Adipocyte (in vitro differentiated cells): Measurements from ENCODE around the gene CACTIN.
"Not testable (repeated sequence)": the region's sequence is repeated elsewhere in the genome, so short reads cannot be mapped to it uniquely, and the experiment has no call there.

ENCODE experiments used
- DNase-seq: peaks from one replicate; pipeline ENCODE4 v3.0.0-alpha.2; 2015; ENCODE audit warnings: low read depth
- H3K27me3 ChIP-seq: replicated peaks from 2 replicates; pipeline ENCODE4 v1.7.0; 2013; ENCODE audit warnings: mild to moderate bottlenecking, low read length, moderate library complexity; ENCODE audit not compliant: control insufficient read depth, insufficient read depth
- H3K36me3 ChIP-seq: 2 replicates; pipeline ENCODE4 v1.7.0; 2013; ENCODE audit warnings: low read length, mild to moderate bottlenecking, moderate library complexity; ENCODE audit not compliant: control insufficient read depth, insufficient read depth, severe bottlenecking
- H3K4me1 ChIP-seq: 2 replicates; pipeline ENCODE4 v1.7.0; 2013; ENCODE audit warnings: mild to moderate bottlenecking, low read length, moderate library complexity; ENCODE audit not compliant: control insufficient read depth, insufficient read depth
- H3K4me3 ChIP-seq: 2 replicates; pipeline ENCODE4 v1.7.0; 2013; ENCODE audit warnings: mild to moderate bottlenecking, low read length, moderate library complexity
- H3K9ac ChIP-seq: 2 replicates; pipeline ENCODE4 v1.7.0; 2013; ENCODE audit warnings: mild to moderate bottlenecking, low read length, moderate library complexity
- H3K9me3 ChIP-seq: 2 replicates; pipeline ENCODE4 v1.7.0; 2013; ENCODE audit warnings: mild to moderate bottlenecking, low read length, moderate library complexity; ENCODE audit not compliant: control insufficient read depth

Gene CACTIN

GRCh38 chr19:3586707-3587346 lies 39.8 kb downstream of the CACTIN start:
- H3K36me3 ChIP-seq, result no peaks in the 10 kb centered on the region
- H3K4me3 ChIP-seq, result no peak overlapping the region
- H3K9ac ChIP-seq, result no peak overlapping the region
- peaks cover 9% of the 10 kb centered on the region for H3K27me3 ChIP-seq
- H3K4me1 ChIP-seq, result no peaks in the 10 kb centered on the region
- no peak for DNase-seq
- no peaks in the 10 kb centered on the region for H3K9me3 ChIP-seq

- H3K4me3 ChIP-seq, result no peak overlapping the region
- H3K4me1 ChIP-seq, result no peaks in the 10 kb centered on the region
- H3K36me3 ChIP-seq, result no peaks in the 10 kb centered on the region
- H3K9ac ChIP-seq, result no peak overlapping the region
- no peaks in the 10 kb centered on the region for H3K9me3 ChIP-seq
- H3K27me3 ChIP-seq, result peaks cover 9% of the 10 kb centered on the region
- DNase-seq, result peak; percentile 39
Measured at GRCh38 chr19:3586127-3586626, 40.4 kb downstream of the CACTIN start.

- H3K27me3 ChIP-seq, result peaks cover 9% of the 10 kb centered on the region
- H3K4me1 ChIP-seq, result peaks cover 3% of the 10 kb centered on the region
- no peak within 1 kb of the TSS for H3K9ac ChIP-seq
- H3K9me3 ChIP-seq, result no peaks in the 10 kb centered on the region
- peak within 1 kb of the TSS; percentile 50 for H3K4me3 ChIP-seq
- DNase-seq, result peak; percentile 13
- H3K36me3 ChIP-seq, result no peaks in the 10 kb centered on the region
Measured at GRCh38 chr19:3585301-3586126, 41.1 kb downstream of the CACTIN start, which contains the start of gene GIPC3. Gene GIPC3 (plus strand): TSS chr19:3585478. CDS start chr19:3585598, 120 bp downstream.

GRCh38 chr19:3584036-3584802 lies 42.4 kb downstream of the CACTIN start:
- not testable (repeated sequence) for DNase-seq, H3K27me3 ChIP-seq, H3K4me3 ChIP-seq, H3K9ac ChIP-seq, H3K9me3 ChIP-seq, H3K36me3 ChIP-seq
- H3K4me1 ChIP-seq, result peaks cover 13% of the 10 kb centered on the region

- H3K36me3 ChIP-seq, H3K4me3 ChIP-seq, DNase-seq, H3K9ac ChIP-seq, H3K27me3 ChIP-seq, H3K9me3 ChIP-seq: not testable (repeated sequence)
- peaks cover 13% of the 10 kb centered on the region for H3K4me1 ChIP-seq
Measured at GRCh38 chr19:3581792-3582191, 44.8 kb downstream of the CACTIN start.

- Histone ChIP-seq H3K27me3 (no peaks in the 10 kb centered on the region), H3K36me3 (peaks cover 1% of the 10 kb centered on the region), H3K9me3 (no peaks in the 10 kb centered on the region), H3K9ac (peak overlapping the region; percentile 70), H3K4me1 (peaks cover 23% of the 10 kb centered on the region), H3K4me3 (peak overlapping the region; percentile 51)
- peak; percentile 85 for DNase-seq
Measured at GRCh38 chr19:3580156-3580934, 46.2 kb downstream of the CACTIN start.

GRCh38 chr19:3578390-3578789 lies 48.2 kb downstream of the CACTIN start:
- Histone ChIP-seq H3K4me1 (peaks cover 23% of the 10 kb centered on the region), H3K4me3 (no peak overlapping the region), H3K27me3 (no peaks in the 10 kb centered on the region), H3K36me3 (peaks cover 5% of the 10 kb centered on the region), H3K9me3 (no peaks in the 10 kb centered on the region), H3K9ac (no peak overlapping the region)
- DNase-seq, result no peak

- H3K9ac ChIP-seq, result no peak overlapping the region
- peaks cover 5% of the 10 kb centered on the region for H3K36me3 ChIP-seq
- no peaks in the 10 kb centered on the region for H3K9me3 ChIP-seq
- H3K4me1 ChIP-seq, result peaks cover 23% of the 10 kb centered on the region
- no peak overlapping the region for H3K4me3 ChIP-seq
- no peak for DNase-seq
- no peaks in the 10 kb centered on the region for H3K27me3 ChIP-seq
Measured at GRCh38 chr19:3577723-3578344, 48.8 kb downstream of the CACTIN start.

- H3K4me3 ChIP-seq, result peak overlapping the region; percentile 65
- H3K9me3 ChIP-seq, result no peaks in the 10 kb centered on the region
- no peak for DNase-seq
Measured at GRCh38 chr19:3576696-3577443, 49.7 kb downstream of the CACTIN start.

More at GRCh38 chr19:3576696-3577443, 49.7 kb downstream of the CACTIN start:
- Histone ChIP-seq H3K27me3 (no peaks in the 10 kb centered on the region), H3K4me1 (peaks cover 27% of the 10 kb centered on the region), H3K9ac (peak overlapping the region; percentile 49), H3K36me3 (peaks cover 5% of the 10 kb centered on the region)
